ENCODE data around the gene GIMAP8.

GRCh38 chr7:150408393-150409299 is 41.8 kb upstream of the GIMAP8 start:
- TF ChIP-seq CTCF (IDR thresholded peaks at IDR 0.05) (no peak), POLR2AphosphoS5 (IDR thresholded peaks at IDR 0.05) (no peak)

Measured in esophagus muscularis mucosa (tissue), 3 donors.